Osteocyte (in vitro differentiated cells): ENCODE data around the gene RABGAP1L. TPM values are rescaled to one million over a fixed set of nuclear protein-coding genes. Genes with fewer than 3 reads are reported as not detected.

ENCODE experiments used
- DNase-seq: peaks from one replicate; pipeline ENCODE4 v3.0.0; 2021; ENCODE audit warnings: mixed read lengths; ENCODE audit not compliant: unreplicated experiment; ENCODE audit errors: extremely low spot score
- H3K27ac Mint-ChIP-seq: one replicate; pipeline ENCODE4 v1.8.0; 2021; ENCODE audit warnings: mild to moderate bottlenecking, mixed read lengths; ENCODE audit not compliant: unreplicated experiment
- H3K27me3 Mint-ChIP-seq: one replicate; pipeline ENCODE4 v1.8.0; 2021; ENCODE audit warnings: mixed read lengths; ENCODE audit not compliant: unreplicated experiment
- H3K36me3 Mint-ChIP-seq: one replicate; pipeline ENCODE4 v1.8.0; 2021; ENCODE audit warnings: mixed read lengths; ENCODE audit not compliant: unreplicated experiment
- H3K4me1 Mint-ChIP-seq: one replicate; pipeline ENCODE4 v1.8.0; 2021; ENCODE audit warnings: mixed read lengths; ENCODE audit not compliant: unreplicated experiment
- H3K4me3 Mint-ChIP-seq: one replicate; pipeline ENCODE4 v1.8.0; 2021; ENCODE audit warnings: mild to moderate bottlenecking, moderate library complexity, mixed read lengths; ENCODE audit not compliant: unreplicated experiment
- H3K9me3 Mint-ChIP-seq: one replicate; pipeline ENCODE4 v1.8.0; 2021; ENCODE audit warnings: mixed read lengths; ENCODE audit not compliant: unreplicated experiment
- total RNA-seq: library from RNA; stranded (reverse); gene quantifications from 2 replicates; pipeline ENCODE4 v1.2.1, GENCODE V29; 2021
- TF ChIP-seq, protein P1 (sequence below): fragments of 200-600 bp; sonication (generic); IDR thresholded peaks from 2 replicates; pipeline ENCODE4 v1.5.0; 2021; ENCODE audit warnings: antibody characterized with exemption, mild to moderate bottlenecking, moderate library complexity

RABGAP1L gene
- total RNA-seq, 1 donor from 2014 or later, result 29.3 TPM

DNA sequence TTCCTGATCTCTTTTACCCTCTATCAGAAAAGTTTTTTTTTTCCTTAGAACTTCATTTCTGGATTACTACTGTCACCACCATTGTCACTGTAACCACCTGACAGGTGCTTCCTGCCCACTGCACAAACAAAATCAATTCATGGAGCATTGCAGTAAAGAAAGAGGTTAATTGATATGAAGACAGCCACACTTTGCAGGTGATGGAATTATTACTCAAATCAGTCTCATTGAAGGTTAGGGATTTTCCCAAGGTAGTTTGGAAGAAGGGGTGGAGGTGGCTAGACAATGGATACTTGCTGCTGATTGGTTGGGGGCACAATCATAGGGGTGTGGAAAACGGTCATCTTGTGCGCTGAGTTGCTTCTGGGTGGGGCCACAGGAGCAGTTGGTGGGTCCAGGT, 609.6 kb downstream of the RABGAP1L start:
- H3K4me1 Mint-ChIP-seq, result peaks cover 1% of the 10 kb centered on the region
- no peak for DNase-seq
- H3K27me3 Mint-ChIP-seq, result no peaks in the 10 kb centered on the region
- H3K9me3 Mint-ChIP-seq, result no peaks in the 10 kb centered on the region
- no peak overlapping the region for H3K27ac Mint-ChIP-seq
- TF ChIP-seq, protein P1, sequence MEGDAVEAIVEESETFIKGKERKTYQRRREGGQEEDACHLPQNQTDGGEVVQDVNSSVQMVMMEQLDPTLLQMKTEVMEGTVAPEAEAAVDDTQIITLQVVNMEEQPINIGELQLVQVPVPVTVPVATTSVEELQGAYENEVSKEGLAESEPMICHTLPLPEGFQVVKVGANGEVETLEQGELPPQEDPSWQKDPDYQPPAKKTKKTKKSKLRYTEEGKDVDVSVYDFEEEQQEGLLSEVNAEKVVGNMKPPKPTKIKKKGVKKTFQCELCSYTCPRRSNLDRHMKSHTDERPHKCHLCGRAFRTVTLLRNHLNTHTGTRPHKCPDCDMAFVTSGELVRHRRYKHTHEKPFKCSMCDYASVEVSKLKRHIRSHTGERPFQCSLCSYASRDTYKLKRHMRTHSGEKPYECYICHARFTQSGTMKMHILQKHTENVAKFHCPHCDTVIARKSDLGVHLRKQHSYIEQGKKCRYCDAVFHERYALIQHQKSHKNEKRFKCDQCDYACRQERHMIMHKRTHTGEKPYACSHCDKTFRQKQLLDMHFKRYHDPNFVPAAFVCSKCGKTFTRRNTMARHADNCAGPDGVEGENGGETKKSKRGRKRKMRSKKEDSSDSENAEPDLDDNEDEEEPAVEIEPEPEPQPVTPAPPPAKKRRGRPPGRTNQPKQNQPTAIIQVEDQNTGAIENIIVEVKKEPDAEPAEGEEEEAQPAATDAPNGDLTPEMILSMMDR, result no peak
- H3K36me3 Mint-ChIP-seq, result no peaks in the 10 kb centered on the region
- no peak overlapping the region for H3K4me3 Mint-ChIP-seq

- Mint-ChIP-seq H3K27me3 (no peaks in the 10 kb centered on the region), H3K4me1 (peaks cover 1% of the 10 kb centered on the region), H3K27ac (no peak overlapping the region), H3K9me3 (no peaks in the 10 kb centered on the region), H3K36me3 (no peaks in the 10 kb centered on the region), H3K4me3 (no peak overlapping the region)
- no peak for DNase-seq
- TF ChIP-seq, protein P1, result peak; percentile 82
These were observed 610.7 kb downstream of the RABGAP1L start for GRCh38 chr1:174769961-174770549.

- TF ChIP-seq, protein P1, result no peak
- DNase-seq, result no peak
- no peak overlapping the region for H3K27ac Mint-ChIP-seq
These were observed 616.3 kb downstream of the RABGAP1L start for GRCh38 chr1:174775621-174776020.

GRCh38 chr1:174777262-174777661, 617.9 kb downstream of the RABGAP1L start:
- Mint-ChIP-seq H3K27me3 (no peaks in the 10 kb centered on the region), H3K4me1 (no peaks in the 10 kb centered on the region), H3K36me3 (no peaks in the 10 kb centered on the region), H3K9me3 (no peaks in the 10 kb centered on the region), H3K4me3 (no peak overlapping the region), H3K27ac (no peak overlapping the region)
- DNase-seq, result no peak
- TF ChIP-seq, protein P1, result no peak

More at GRCh38 chr1:174775621-174776020, 616.3 kb downstream of the RABGAP1L start:
- Mint-ChIP-seq H3K27me3 (no peaks in the 10 kb centered on the region), H3K4me3 (no peak overlapping the region), H3K9me3 (no peaks in the 10 kb centered on the region), H3K4me1 (no peaks in the 10 kb centered on the region), H3K36me3 (no peaks in the 10 kb centered on the region)

DNA sequence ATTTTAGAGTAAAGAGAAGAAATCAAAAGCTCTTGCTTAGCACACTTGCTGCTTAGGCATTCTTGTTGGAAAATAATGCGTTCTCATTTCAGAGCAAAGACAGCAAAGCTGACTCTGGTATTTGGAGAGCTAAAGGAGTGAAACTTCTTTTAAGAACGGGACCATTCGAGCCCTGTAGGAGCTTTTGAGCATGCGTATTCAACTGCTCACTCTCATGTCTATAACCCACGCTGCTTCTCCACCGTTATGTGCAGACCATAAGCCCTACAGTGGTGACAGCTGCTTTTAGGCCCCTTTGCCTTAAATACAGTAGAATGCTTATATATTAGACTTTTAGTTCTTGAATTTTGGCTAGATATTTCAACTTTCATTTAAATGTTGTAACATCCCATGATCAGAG, 626.2 kb downstream of the RABGAP1L start:
- H3K9me3 Mint-ChIP-seq, result no peaks in the 10 kb centered on the region
- H3K27ac Mint-ChIP-seq, result no peak overlapping the region
- H3K4me1 Mint-ChIP-seq, result peaks cover 18% of the 10 kb centered on the region
- no peaks in the 10 kb centered on the region for H3K36me3 Mint-ChIP-seq
- no peak overlapping the region for H3K4me3 Mint-ChIP-seq
- no peaks in the 10 kb centered on the region for H3K27me3 Mint-ChIP-seq
- TF ChIP-seq, protein P1, result no peak
- DNase-seq, result no peak
